Spleen (tissue), 11 donors: ENCODE results near the gene LTBR. TPM values are rescaled to one million over a fixed set of nuclear protein-coding genes. Genes with fewer than 3 reads are reported as not detected.

Source experiments
- DNase-seq: peaks from one replicate; pipeline ENCODE4 v3.0.0-alpha.2; 2020
- H3K27ac ChIP-seq, 8 donors: fragments of 200-600 bp; sonication (generic) in 7 of 8; 1 replicate in 4 of 8; 2 replicates in 4 of 8; pipeline versions ENCODE4 v1.5.0 to v1.8.0; 2016 to 2021; ENCODE audit warnings: inconsistent platforms in 4 of 8, mild to moderate bottlenecking in 4 of 8, moderate library complexity in 1 of 8
- H3K27me3 ChIP-seq, 7 donors: fragments of 200-600 bp; sonication (generic) in 6 of 7; replicated peaks in 1 of 7; 1 replicate in 4 of 7; 2 replicates in 3 of 7; pipeline versions ENCODE4 v1.5.0 to v1.8.0; 2016 to 2021; ENCODE audit warnings: inconsistent platforms in 3 of 7, mild to moderate bottlenecking in 1 of 7
- H3K36me3 ChIP-seq, 6 donors: fragments of 200-600 bp; sonication (generic) in 5 of 6; 1 replicate in 4 of 6; 2 replicates in 2 of 6; pipeline versions ENCODE4 v1.5.0 to v1.8.0; 2016 to 2021; ENCODE audit warnings: inconsistent platforms in 2 of 6
- H3K4me1 ChIP-seq, 6 donors: fragments of 200-600 bp; sonication (generic) in 5 of 6; 1 replicate in 3 of 6; 2 replicates in 3 of 6; pipeline versions ENCODE4 v1.5.0 to v1.8.0; 2016 to 2021; ENCODE audit warnings: inconsistent platforms in 3 of 6
- H3K4me3 ChIP-seq, 8 donors: fragments of 200-600 bp; sonication (generic) in 7 of 8; 1 replicate in 4 of 8; 2 replicates in 4 of 8; pipeline versions ENCODE4 v1.5.0 to v1.8.0; 2016 to 2021; ENCODE audit warnings: inconsistent platforms in 4 of 8, mild to moderate bottlenecking in 4 of 8, moderate library complexity in 2 of 8
- H3K9me3 ChIP-seq, 8 donors: fragments of 200-600 bp; sonication (generic) in 7 of 8; 1 replicate in 4 of 8; 2 replicates in 4 of 8; pipeline versions ENCODE4 v1.5.0 to v1.8.0; 2016 to 2021; ENCODE audit warnings: inconsistent platforms in 4 of 8
- POLR2A ChIP-seq, 3 donors: fragments of 450-650 bp; IDR thresholded peaks; one replicate each; pipeline ENCODE4 v1.5.1; 2017; ENCODE audit warnings: antibody characterized with exemption in 3 of 3, mild to moderate bottlenecking in 1 of 3
- POLR2AphosphoS5 ChIP-seq, 3 donors: sonication (generic); formaldehyde crosslinking; IDR thresholded peaks; one replicate each; pipeline ENCODE4 v1.5.1; 2017; ENCODE audit warnings: antibody characterized with exemption in 3 of 3
- WGBS, 5 donors: extraction: QIAGEN DNeasy Blood & Tissue Kit in 3 of 5; methylation state at CpG; one replicate each; pipeline versions ENCODE4 v1.1.5 to v1.1.7; 2013 to 2018; 5-methylcytosine and 5-hydroxymethylcytosine counted together
- intact Hi-C: fragments of 100-400 bp; cut with DNase I; formaldehyde crosslinking; loops from one replicate; pipeline ENCODE4 v1.15.0; 2023; ENCODE audit warnings: low total_unique reads
- polyA plus RNA-seq, 3 donors: library from polyadenylated mRNA; stranded (reverse); fragments of 200-250 nt; gene quantifications; one replicate each; pipeline ENCODE4 v1.2.1, GENCODE V29; 2013
- total RNA-seq, 7 donors: library from RNA; depleted of rRNA in 3 of 7; stranded (reverse); fragments of >200 nt in 3 of 7; fragmentation: NEBNext Ultra II Directional in 4 of 7; extraction: Animal tissue kit (Norgen Biotek cat#: 25700) in 4 of 7; gene quantifications; one replicate each; pipeline versions ENCODE4 v1.1.0 to v1.2.1, GENCODE V29; 2016 to 2021
- TF ChIP-seq, protein P1 (sequence below), 11 experiments: fragments of 200-600 bp in 7 of 11; fragments of 450-650 bp in 4 of 11; sonication (generic) in 4 of 11; IDR thresholded peaks in 8 of 11; conservative IDR thresholded peaks in 3 of 11; 1 replicate in 7 of 11; 2 replicates in 4 of 11; pipeline versions ENCODE4 v1.4.0 to v1.8.0; 2016 to 2021; ENCODE audit warnings: antibody characterized with exemption in 11 of 11, inconsistent platforms in 4 of 11, mild to moderate bottlenecking in 1 of 11
- donor health status: healthy with polysubstance abuse.
- donor health status: DM: no; HTN: no; CAD: no; lungs with moderate emphysema.
- donor health status: DM: no; HTN: no; CAD: no.
- donor health status: Bipolar disorder and iron deficiency.
- donor health status: healthy.
- donor health status: DM: no; HTN: no; CAD: no.
- donor health status: DM: yes; HTN: yes; CAD: no.

The LTBR gene
- total and polyA plus RNA-seq, 10 donors, result 14.4 to 155 (median 85.5) TPM

DNA sequence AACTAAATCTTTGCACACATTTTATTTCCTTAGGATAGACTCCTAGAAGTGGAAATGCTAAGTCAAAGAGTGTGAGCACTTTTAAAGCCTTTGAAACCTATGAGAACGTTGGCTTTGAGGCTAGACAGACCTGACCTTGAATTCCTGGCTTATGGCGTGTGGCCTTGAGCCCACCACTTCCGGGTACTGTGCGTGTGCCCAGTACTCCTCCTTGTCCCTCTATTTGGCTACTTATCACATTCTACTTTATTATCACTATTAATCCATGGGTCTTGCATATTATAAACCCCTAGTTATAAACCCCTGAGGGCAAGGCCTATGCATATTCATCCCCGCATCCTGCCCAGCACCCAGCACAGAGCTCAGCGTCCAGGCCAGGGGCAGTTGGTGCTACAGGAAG is 34.8 kb downstream of the LTBR start:
- TF ChIP-seq, protein P1, sequence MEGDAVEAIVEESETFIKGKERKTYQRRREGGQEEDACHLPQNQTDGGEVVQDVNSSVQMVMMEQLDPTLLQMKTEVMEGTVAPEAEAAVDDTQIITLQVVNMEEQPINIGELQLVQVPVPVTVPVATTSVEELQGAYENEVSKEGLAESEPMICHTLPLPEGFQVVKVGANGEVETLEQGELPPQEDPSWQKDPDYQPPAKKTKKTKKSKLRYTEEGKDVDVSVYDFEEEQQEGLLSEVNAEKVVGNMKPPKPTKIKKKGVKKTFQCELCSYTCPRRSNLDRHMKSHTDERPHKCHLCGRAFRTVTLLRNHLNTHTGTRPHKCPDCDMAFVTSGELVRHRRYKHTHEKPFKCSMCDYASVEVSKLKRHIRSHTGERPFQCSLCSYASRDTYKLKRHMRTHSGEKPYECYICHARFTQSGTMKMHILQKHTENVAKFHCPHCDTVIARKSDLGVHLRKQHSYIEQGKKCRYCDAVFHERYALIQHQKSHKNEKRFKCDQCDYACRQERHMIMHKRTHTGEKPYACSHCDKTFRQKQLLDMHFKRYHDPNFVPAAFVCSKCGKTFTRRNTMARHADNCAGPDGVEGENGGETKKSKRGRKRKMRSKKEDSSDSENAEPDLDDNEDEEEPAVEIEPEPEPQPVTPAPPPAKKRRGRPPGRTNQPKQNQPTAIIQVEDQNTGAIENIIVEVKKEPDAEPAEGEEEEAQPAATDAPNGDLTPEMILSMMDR (IDR thresholded peaks at IDR 0.05 in 8 of 11, conservative IDR thresholded peaks at IDR 0.05 in 3 of 11), result no peak
- TF ChIP-seq POLR2AphosphoS5 (IDR thresholded peaks at IDR 0.05) (no peak), POLR2A (IDR thresholded peaks at IDR 0.05) (no peak)
- 62 to 83% (median 68%) methylated on average over 6 of the region's 6 CpGs for WGBS, 5 donors
- intact Hi-C loops, result no loop called here
- Histone ChIP-seq H3K36me3 (no peaks in the 10 kb centered on the region), H3K9me3 (no peaks in the 10 kb centered on the region), H3K4me3 (no peak overlapping the region), H3K4me1 (peaks cover 2 to 33% (median 12%) of the 10 kb centered on the region in 6 donors), H3K27ac (no peak overlapping the region), H3K27me3 (no peaks in the 10 kb centered on the region)
- no peak for DNase-seq

DNA sequence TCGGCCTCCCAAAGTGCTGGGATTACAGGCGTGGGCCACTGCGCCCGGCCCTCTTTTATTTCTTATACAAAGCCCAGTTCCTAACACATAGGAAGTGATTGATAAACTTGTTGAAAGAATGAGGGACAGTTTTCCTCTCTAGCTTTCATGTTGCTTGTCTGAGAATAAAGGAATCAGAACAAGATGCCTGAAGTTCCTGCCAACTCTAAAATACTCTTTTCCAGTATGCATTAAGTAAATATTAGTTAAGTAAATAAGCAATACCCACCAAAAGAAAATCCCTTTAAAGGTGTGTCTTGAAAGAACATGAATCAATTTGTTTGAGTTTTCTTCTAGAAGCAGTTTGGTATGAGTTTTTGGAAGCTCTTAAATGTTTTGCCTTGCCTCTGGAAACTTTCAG is 36.4 kb downstream of the LTBR start:
- Histone ChIP-seq H3K27ac (no peak overlapping the region), H3K36me3 (no peaks in the 10 kb centered on the region), H3K9me3 (no peaks in the 10 kb centered on the region), H3K4me1 (peaks cover 4 to 48% (median 18%) of the 10 kb centered on the region in 6 donors), H3K4me3 (no peak overlapping the region), H3K27me3 (no peaks in the 10 kb centered on the region)
- no peak for DNase-seq
- intact Hi-C loops, result loop anchor here (5.0 kb wide), 2 partner anchors 52 to 117 kb away; partner anchors contain the start of gene VAMP1
- TF ChIP-seq POLR2A (IDR thresholded peaks at IDR 0.05) (no peak), POLR2AphosphoS5 (IDR thresholded peaks at IDR 0.05) (no peak)
- TF ChIP-seq, protein P1 (IDR thresholded peaks at IDR 0.05 in 8 of 11, conservative IDR thresholded peaks at IDR 0.05 in 3 of 11), result no peak
- 85 to 97% (median 93%) methylated on average over 4 of the region's 4 CpGs for WGBS, 5 donors

DNA sequence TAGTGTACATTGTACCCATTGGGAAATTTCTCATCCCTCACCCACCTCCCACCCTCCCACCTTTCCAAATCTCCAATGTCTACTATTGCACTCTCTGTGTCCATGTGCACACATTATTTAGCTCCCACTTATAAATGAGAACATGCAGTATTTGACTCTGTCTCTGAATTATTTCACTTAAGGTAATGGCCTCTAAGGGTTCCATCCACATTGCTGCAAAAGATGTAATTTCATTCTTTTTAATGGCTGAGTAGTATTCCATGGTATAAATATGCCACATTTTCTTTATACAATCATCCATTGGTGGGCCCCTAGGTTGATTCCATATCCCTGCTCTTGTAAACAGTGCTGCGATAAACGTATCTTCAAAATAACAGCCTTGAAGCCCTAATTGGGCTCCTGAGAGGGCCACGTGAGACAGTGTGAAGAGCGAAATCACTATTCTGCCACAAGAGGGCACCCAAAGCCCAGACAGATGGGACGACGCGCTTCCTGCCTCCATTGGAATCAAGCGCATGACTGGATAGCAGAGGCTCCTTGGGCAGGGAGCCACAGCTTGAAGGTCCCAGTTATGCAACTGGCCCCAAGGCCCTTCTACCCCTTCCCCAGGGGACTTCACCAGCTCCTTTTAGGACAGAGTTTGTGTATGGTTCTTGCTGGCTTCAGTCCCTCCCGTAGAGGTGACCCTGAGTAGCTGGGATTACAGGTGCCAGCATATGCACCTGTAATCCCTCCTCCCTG is 39.5 kb downstream of the LTBR start:
- H3K27ac ChIP-seq, result peak overlapping the region in 4 of 8 donors; percentile 42 to 88 (median 64)
- intact Hi-C loops, result loop anchor here (5.0 kb wide), 2 partner anchors 49 to 114 kb away; partner anchors contain the start of gene VAMP1
- peaks cover 4 to 61% (median 40%) of the 10 kb centered on the region in 6 donors for H3K4me1 ChIP-seq
- TF ChIP-seq, protein P1 (IDR thresholded peaks at IDR 0.05 in 8 of 11, conservative IDR thresholded peaks at IDR 0.05 in 3 of 11), result peak; percentile 89 to 98 (median 92)
- TF ChIP-seq POLR2A (IDR thresholded peaks at IDR 0.05) (no peak), POLR2AphosphoS5 (IDR thresholded peaks at IDR 0.05) (peak; percentile 21 to 88 (median 78))
- no peaks in the 10 kb centered on the region for H3K27me3 ChIP-seq
- peak; percentile 90 for DNase-seq
- no peaks in the 10 kb centered on the region for H3K9me3 ChIP-seq
- H3K36me3 ChIP-seq, result no peaks in the 10 kb centered on the region
- peak overlapping the region in 1 of 8 donors; percentile 20 for H3K4me3 ChIP-seq
- 0 to 9% (median 7%) methylated on average over 8 to 9 of the region's 9 CpGs for WGBS, 5 donors

DNA sequence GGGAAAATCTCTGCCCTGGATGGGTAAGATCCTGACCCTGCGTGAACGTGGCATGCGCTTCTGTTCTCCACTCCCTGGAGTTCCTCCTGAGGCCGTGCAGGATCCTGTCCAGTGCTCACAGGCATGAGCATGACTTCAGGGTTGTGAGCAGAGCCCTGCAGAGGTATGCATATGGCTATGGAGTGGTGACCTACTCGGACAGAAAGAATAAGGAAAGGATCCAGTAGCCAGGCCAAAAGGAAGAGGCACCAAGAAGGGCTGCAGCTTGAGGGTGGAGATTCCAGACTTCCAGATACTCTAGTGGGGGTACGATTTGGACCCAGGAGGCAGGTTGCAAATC is 40.0 kb downstream of the LTBR start:
- H3K4me1 ChIP-seq, result peaks cover 4 to 59% (median 38%) of the 10 kb centered on the region in 6 donors
- intact Hi-C loops, result loop anchor here (5.0 kb wide), 2 partner anchors 48 to 113 kb away; partner anchors contain the start of gene VAMP1
- no peaks in the 10 kb centered on the region for H3K36me3 ChIP-seq
- peak overlapping the region in 4 of 8 donors; percentile 42 to 88 (median 64) for H3K27ac ChIP-seq
- peak overlapping the region in 1 of 8 donors; percentile 20 for H3K4me3 ChIP-seq
- H3K27me3 ChIP-seq, result no peaks in the 10 kb centered on the region
- no peak for DNase-seq
- no peaks in the 10 kb centered on the region for H3K9me3 ChIP-seq
- 43 to 66% (median 49%) methylated on average over 6 of the region's 6 CpGs for WGBS, 5 donors
- peak in 1 of 3 donors; percentile 1 for TF ChIP-seq POLR2AphosphoS5 (IDR thresholded peaks at IDR 0.05)
- TF ChIP-seq POLR2A (IDR thresholded peaks at IDR 0.05), result no peak
